ENCODE results near the gene SHISA5.
A peak's percentile ranks its signal among the peaks of the same experiment; 100 is the strongest.
"Not testable (repeated sequence)": the region's sequence is repeated elsewhere in the genome, so short reads cannot be mapped to it uniquely, and the experiment has no call there.

Gene SHISA5

GRCh38 chr3:48501196-48501595, 2.8 kb downstream of the SHISA5 start:
- TF ChIP-seq, protein P1, sequence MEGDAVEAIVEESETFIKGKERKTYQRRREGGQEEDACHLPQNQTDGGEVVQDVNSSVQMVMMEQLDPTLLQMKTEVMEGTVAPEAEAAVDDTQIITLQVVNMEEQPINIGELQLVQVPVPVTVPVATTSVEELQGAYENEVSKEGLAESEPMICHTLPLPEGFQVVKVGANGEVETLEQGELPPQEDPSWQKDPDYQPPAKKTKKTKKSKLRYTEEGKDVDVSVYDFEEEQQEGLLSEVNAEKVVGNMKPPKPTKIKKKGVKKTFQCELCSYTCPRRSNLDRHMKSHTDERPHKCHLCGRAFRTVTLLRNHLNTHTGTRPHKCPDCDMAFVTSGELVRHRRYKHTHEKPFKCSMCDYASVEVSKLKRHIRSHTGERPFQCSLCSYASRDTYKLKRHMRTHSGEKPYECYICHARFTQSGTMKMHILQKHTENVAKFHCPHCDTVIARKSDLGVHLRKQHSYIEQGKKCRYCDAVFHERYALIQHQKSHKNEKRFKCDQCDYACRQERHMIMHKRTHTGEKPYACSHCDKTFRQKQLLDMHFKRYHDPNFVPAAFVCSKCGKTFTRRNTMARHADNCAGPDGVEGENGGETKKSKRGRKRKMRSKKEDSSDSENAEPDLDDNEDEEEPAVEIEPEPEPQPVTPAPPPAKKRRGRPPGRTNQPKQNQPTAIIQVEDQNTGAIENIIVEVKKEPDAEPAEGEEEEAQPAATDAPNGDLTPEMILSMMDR (IDR thresholded peaks at IDR 0.05; ENCODE audit: insufficient read depth, low read depth, low read length, missing control alignments): no peak
- DNase-seq (ENCODE audit: low read depth): no peak
- no peak overlapping the region for H3K4me3 ChIP-seq (ENCODE audit: low read depth, low read length)

GRCh38 chr3:48500656-48501055, 3.3 kb downstream of the SHISA5 start:
- DNase-seq (ENCODE audit: low read depth): no peak
- TF ChIP-seq, protein P1 (IDR thresholded peaks at IDR 0.05; ENCODE audit: insufficient read depth, low read depth, low read length, missing control alignments): no peak
- H3K4me3 ChIP-seq (ENCODE audit: low read depth, low read length): no peak overlapping the region

DNA sequence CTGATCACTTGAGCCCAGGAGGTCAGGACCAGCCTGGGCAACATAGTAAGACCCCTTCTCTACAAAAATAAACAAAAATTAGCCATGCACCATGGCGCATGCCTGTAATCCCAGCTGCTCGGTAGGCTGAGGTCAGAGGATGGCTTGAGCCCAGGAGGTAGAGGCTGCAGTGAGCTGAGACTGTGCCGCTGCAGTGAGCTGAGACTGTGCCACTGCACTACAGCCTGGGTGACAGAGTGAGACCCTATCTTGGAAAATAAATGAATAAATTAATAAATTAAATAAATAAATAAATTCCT, 10.8 kb downstream of the SHISA5 start:
- TF ChIP-seq, protein P1 (IDR thresholded peaks at IDR 0.05; ENCODE audit: insufficient read depth, low read depth, low read length, missing control alignments): no peak
- no peak overlapping the region for H3K4me3 ChIP-seq (ENCODE audit: low read depth, low read length)
- DNase-seq (ENCODE audit: low read depth): no peak

DNA sequence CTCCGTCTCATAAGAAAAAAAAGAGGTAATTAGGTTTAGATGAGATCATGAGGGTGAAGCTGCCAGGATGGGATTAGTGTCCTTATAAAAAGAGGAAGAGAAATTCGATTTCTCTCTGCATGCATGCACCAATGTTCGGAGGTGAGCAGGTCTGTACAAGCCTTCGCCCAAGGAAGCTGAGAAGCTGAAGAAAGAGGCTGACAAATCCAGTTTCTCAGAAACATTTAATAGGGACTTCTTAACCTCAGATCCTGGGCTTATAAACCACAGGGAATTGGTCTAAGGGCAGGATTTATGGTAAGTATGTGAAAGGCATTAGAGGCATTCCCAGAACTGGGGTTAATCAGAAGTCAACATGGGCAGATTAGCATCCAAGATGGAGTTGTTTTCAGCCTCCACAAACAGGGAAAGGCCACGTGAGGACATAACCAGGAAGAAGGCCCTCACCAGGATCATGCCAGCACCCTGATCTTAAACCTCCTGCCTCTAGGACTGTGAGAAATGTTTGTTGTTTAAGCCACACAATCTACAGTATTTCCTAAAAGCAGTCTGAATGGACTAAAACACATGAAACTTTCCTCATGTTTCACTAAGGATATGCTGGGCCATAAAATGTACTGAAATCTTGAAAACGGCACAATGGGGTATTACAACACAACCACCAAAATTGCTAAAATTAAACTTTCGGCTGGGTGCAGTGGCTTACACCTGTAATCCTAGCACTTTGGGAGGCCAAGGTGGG, 11.3 kb downstream of the SHISA5 start:
- DNase-seq (ENCODE audit: low read depth): peak; percentile 37
- TF ChIP-seq, protein P1 (IDR thresholded peaks at IDR 0.05; ENCODE audit: insufficient read depth, low read depth, low read length, missing control alignments): no peak
- no peak overlapping the region for H3K4me3 ChIP-seq (ENCODE audit: low read depth, low read length)

- TF ChIP-seq, protein P1 (IDR thresholded peaks at IDR 0.05; ENCODE audit: insufficient read depth, low read depth, low read length, missing control alignments): no peak
- DNase-seq (ENCODE audit: low read depth): no peak
- H3K4me3 ChIP-seq (ENCODE audit: low read depth, low read length): no peak overlapping the region
Observed at GRCh38 chr3:48486952-48487351, 17.0 kb downstream of the SHISA5 start.

DNA sequence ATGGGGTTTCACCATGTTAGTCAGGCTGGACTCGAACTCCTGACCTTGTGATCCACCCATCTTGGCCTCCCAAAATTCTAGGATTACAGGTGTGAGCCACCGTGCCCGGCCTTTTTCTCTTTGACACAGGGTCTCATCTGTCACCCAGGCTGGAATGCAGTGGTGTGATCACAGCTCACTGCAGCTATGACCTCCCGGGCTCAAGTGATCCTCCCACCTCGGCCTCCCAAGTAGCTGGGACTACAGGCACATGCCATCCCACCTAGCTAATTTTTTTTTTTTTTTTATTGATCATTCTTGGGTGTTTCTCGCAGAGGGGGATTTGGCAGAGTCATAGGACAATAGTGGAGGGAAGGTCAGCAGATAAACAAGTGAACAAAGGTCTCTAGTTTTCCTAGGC, 21.2 kb downstream of the SHISA5 start:
- not testable (repeated sequence) for H3K4me3 ChIP-seq (ENCODE audit: low read depth, low read length); DNase-seq (ENCODE audit: low read depth)

DNA sequence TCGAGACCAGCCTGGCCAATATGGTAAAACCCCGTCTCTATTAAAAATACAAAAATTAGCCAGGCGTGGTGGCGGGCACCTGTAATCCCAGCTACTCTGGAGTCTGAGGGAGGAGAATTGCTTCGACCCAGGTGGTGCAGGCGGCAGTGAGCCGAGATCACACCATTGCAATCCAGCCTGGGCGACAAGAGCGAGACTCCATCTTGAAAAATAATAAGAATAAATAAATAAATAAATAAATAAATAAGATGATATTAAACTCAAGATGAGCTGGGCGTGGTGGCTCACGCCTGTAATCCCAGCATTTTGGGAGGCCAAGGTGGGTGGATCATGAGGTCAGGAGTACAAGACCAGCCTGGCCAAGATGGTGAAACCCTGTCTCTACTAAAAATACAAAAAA, 23.1 kb downstream of the SHISA5 start:
- DNase-seq (ENCODE audit: low read depth); H3K4me3 ChIP-seq (ENCODE audit: low read depth, low read length): not testable (repeated sequence)

Measured in GM12865 (cell line).